DMS153 treated with DMSO at 0.1 percent for 48 hours (cell line): Measurements from ENCODE around the gene NUTF2.
"Not testable (repeated sequence)": the region's sequence is repeated elsewhere in the genome, so short reads cannot be mapped to it uniquely, and the experiment has no call there.

Experiments
- DNase-seq: peaks from one replicate; lab custom pipeline; 2025; ENCODE audit not compliant: unreplicated experiment; lab: John Stamatoyannopoulos, UW

Gene NUTF2

GRCh38 chr16:67837190-67837589 is 9.5 kb upstream of the NUTF2 start:
- not testable (repeated sequence) for DNase-seq

GRCh38 chr16:67837811-67838210 is 8.9 kb upstream of the NUTF2 start:
- no peak for DNase-seq

GRCh38 chr16:67841198-67841815 is 5.4 kb upstream of the NUTF2 start:
- no peak for DNase-seq

GRCh38 chr16:67841816-67842508 is 4.8 kb upstream of the NUTF2 start, which contains the start of gene THAP11:
THAP11 (plus strand) TSS chr16:67842320; CDS start chr16:67842555, 235 bp downstream.
- DNase-seq, result peak; percentile 91

- no peak for DNase-seq
Observed at GRCh38 chr16:67842509-67843342, 4.0 kb upstream of the NUTF2 start.

GRCh38 chr16:67843343-67843765 is 3.4 kb upstream of the NUTF2 start:
- no peak for DNase-seq

- DNase-seq, result no peak
Observed at GRCh38 chr16:67844497-67844896, 2.2 kb upstream of the NUTF2 start.

- DNase-seq, result no peak
Observed at GRCh38 chr16:67845291-67846062, 1.3 kb upstream of the NUTF2 start.

- DNase-seq, result no peak
Observed at GRCh38 chr16:67846063-67846319, 742 bp upstream of the NUTF2 start.

- no peak for DNase-seq
Observed at GRCh38 chr16:67847064-67847861, 530 bp downstream of the NUTF2 start, which contains the start of gene CENPT. CENPT (minus strand) TSS chr16:67847693; CDS start chr16:67833859, 13,834 bp downstream.

GRCh38 chr16:67848118-67848517 is 1.4 kb downstream of the NUTF2 start:
- DNase-seq, result no peak

- no peak for DNase-seq
Observed at GRCh38 chr16:67853670-67854069, 6.9 kb downstream of the NUTF2 start.

- DNase-seq, result no peak
Observed at GRCh38 chr16:67855789-67856188, 9.1 kb downstream of the NUTF2 start.

- DNase-seq, result no peak
Observed at GRCh38 chr16:67856927-67857546, 10.3 kb downstream of the NUTF2 start.

- DNase-seq, result peak; percentile 65
Observed at GRCh38 chr16:67857547-67858233, 11.0 kb downstream of the NUTF2 start.

GRCh38 chr16:67858500-67858899 is 11.8 kb downstream of the NUTF2 start:
- DNase-seq, result no peak

- DNase-seq, result no peak
Observed at GRCh38 chr16:67860589-67861398, 14.1 kb downstream of the NUTF2 start.

- DNase-seq, result no peak
Observed at GRCh38 chr16:67861877-67862276, 15.1 kb downstream of the NUTF2 start.
